ENCODE measurements around the gene CCDC91. TPM values are rescaled to one million over a fixed set of nuclear protein-coding genes. Genes with fewer than 3 reads are reported as not detected.
A peak's percentile ranks its signal among the peaks of the same experiment; 100 is the strongest.

The CCDC91 gene
- total RNA-seq, 1 experiment from 2014 or later: 15.7 TPM

GRCh38 chr12:28190321-28191050 lies at the start of gene CCDC91 (continued):
- TF ChIP-seq, protein P1, sequence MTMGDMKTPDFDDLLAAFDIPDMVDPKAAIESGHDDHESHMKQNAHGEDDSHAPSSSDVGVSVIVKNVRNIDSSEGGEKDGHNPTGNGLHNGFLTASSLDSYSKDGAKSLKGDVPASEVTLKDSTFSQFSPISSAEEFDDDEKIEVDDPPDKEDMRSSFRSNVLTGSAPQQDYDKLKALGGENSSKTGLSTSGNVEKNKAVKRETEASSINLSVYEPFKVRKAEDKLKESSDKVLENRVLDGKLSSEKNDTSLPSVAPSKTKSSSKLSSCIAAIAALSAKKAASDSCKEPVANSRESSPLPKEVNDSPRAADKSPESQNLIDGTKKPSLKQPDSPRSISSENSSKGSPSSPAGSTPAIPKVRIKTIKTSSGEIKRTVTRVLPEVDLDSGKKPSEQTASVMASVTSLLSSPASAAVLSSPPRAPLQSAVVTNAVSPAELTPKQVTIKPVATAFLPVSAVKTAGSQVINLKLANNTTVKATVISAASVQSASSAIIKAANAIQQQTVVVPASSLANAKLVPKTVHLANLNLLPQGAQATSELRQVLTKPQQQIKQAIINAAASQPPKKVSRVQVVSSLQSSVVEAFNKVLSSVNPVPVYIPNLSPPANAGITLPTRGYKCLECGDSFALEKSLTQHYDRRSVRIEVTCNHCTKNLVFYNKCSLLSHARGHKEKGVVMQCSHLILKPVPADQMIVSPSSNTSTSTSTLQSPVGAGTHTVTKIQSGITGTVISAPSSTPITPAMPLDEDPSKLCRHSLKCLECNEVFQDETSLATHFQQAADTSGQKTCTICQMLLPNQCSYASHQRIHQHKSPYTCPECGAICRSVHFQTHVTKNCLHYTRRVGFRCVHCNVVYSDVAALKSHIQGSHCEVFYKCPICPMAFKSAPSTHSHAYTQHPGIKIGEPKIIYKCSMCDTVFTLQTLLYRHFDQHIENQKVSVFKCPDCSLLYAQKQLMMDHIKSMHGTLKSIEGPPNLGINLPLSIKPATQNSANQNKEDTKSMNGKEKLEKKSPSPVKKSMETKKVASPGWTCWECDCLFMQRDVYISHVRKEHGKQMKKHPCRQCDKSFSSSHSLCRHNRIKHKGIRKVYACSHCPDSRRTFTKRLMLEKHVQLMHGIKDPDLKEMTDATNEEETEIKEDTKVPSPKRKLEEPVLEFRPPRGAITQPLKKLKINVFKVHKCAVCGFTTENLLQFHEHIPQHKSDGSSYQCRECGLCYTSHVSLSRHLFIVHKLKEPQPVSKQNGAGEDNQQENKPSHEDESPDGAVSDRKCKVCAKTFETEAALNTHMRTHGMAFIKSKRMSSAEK (CRISPR knock-in tag; IDR thresholded peaks at IDR 0.05; ENCODE audit: borderline replicate concordance): 0 out of 2 replicates have a peak, but pooled peaks have one; percentile 41
- TF ChIP-seq, protein P2, sequence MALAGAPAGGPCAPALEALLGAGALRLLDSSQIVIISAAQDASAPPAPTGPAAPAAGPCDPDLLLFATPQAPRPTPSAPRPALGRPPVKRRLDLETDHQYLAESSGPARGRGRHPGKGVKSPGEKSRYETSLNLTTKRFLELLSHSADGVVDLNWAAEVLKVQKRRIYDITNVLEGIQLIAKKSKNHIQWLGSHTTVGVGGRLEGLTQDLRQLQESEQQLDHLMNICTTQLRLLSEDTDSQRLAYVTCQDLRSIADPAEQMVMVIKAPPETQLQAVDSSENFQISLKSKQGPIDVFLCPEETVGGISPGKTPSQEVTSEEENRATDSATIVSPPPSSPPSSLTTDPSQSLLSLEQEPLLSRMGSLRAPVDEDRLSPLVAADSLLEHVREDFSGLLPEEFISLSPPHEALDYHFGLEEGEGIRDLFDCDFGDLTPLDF (CRISPR knock-in tag; IDR thresholded peaks at IDR 0.05): peak; percentile 51; the same call in 1 of the 2 replicates
- TF ChIP-seq TCF7 (CRISPR knock-in tag; IDR thresholded peaks at IDR 0.05; ENCODE audit: low read depth) (no peak), ZBTB21 (CRISPR knock-in tag; IDR thresholded peaks at IDR 0.05; ENCODE audit: borderline replicate concordance) (no peak), MXD4 (CRISPR knock-in tag; IDR thresholded peaks at IDR 0.05; ENCODE audit: borderline replicate concordance) (no peak), E2F5 (CRISPR knock-in tag; IDR thresholded peaks at IDR 0.05) (no peak; the same call in 1 of the 2 replicates), ZNF232 (CRISPR knock-in tag; IDR thresholded peaks at IDR 0.05) (peak; percentile 47; the same call in 1 of the 2 replicates), PRRX2 (CRISPR knock-in tag; IDR thresholded peaks at IDR 0.05) (no peak), CREM (CRISPR knock-in tag; IDR thresholded peaks at IDR 0.05) (peak; percentile 66; the same call in 1 of the 2 replicates), CREB1 (CRISPR knock-in tag; IDR thresholded peaks at IDR 0.05) (no peak), TEAD1 (CRISPR knock-in tag; IDR thresholded peaks at IDR 0.05) (peak; percentile 23; the same call in 1 of the 2 replicates), SP1 (CRISPR knock-in tag; conservative IDR thresholded peaks at IDR 0.05) (peak; percentile 64), CBFB (CRISPR knock-in tag; IDR thresholded peaks at IDR 0.05; ENCODE audit: low read depth) (no peak), AFF4 (CRISPR knock-in tag; IDR thresholded peaks at IDR 0.05; ENCODE audit: borderline replicate concordance) (no peak), KAT7 (CRISPR knock-in tag; IDR thresholded peaks at IDR 0.05; ENCODE audit: borderline replicate concordance) (peak; percentile 79; the same call in 1 of the 2 replicates), NFATC4 (CRISPR knock-in tag; IDR thresholded peaks at IDR 0.05) (no peak)
- TF ChIP-seq, protein P3, sequence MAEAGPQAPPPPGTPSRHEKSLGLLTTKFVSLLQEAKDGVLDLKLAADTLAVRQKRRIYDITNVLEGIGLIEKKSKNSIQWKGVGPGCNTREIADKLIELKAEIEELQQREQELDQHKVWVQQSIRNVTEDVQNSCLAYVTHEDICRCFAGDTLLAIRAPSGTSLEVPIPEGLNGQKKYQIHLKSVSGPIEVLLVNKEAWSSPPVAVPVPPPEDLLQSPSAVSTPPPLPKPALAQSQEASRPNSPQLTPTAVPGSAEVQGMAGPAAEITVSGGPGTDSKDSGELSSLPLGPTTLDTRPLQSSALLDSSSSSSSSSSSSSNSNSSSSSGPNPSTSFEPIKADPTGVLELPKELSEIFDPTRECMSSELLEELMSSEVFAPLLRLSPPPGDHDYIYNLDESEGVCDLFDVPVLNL (CRISPR knock-in tag; IDR thresholded peaks at IDR 0.05; ENCODE audit: borderline replicate concordance, low read depth): no peak
- TF ChIP-seq, protein P4, sequence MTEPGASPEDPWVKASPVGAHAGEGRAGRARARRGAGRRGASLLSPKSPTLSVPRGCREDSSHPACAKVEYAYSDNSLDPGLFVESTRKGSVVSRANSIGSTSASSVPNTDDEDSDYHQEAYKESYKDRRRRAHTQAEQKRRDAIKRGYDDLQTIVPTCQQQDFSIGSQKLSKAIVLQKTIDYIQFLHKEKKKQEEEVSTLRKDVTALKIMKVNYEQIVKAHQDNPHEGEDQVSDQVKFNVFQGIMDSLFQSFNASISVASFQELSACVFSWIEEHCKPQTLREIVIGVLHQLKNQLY (CRISPR knock-in tag; IDR thresholded peaks at IDR 0.05): no peak
- TF ChIP-seq, protein P5, sequence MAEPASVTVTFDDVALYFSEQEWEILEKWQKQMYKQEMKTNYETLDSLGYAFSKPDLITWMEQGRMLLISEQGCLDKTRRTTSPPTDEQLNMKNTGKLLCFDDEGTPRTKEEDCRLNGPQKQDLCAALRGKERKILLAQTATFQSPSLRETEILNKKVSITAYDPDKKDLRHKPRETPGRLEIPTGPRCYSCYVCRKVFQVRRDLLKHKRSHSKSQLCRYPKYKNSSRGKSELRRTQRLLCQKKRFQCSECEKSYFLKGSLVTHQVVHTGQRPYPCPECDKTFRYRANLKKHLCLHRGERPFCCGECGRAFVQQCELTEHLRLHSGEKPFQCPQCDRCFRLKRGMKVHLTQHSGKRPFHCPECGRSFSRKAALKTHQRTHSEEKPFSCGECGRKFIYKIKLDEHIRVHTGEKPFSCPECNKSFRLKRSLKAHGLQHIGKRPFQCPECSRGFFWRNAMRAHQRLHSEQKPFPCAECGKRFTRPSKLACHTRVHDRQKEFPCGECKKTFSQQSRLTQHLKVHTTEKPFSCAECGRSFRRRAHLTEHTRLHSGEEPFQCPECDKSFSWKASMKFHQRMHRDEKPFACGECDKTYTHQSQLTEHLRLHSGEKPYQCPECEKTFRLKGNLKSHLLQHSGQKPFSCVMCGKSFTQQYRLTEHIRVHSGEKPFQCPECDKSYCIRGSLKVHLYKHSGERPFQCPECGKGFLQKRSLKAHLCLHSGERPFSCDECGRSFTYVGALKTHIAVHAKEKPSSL (CRISPR knock-in tag; conservative IDR thresholded peaks at IDR 0.05): no peak
- TF ChIP-seq, protein P6, sequence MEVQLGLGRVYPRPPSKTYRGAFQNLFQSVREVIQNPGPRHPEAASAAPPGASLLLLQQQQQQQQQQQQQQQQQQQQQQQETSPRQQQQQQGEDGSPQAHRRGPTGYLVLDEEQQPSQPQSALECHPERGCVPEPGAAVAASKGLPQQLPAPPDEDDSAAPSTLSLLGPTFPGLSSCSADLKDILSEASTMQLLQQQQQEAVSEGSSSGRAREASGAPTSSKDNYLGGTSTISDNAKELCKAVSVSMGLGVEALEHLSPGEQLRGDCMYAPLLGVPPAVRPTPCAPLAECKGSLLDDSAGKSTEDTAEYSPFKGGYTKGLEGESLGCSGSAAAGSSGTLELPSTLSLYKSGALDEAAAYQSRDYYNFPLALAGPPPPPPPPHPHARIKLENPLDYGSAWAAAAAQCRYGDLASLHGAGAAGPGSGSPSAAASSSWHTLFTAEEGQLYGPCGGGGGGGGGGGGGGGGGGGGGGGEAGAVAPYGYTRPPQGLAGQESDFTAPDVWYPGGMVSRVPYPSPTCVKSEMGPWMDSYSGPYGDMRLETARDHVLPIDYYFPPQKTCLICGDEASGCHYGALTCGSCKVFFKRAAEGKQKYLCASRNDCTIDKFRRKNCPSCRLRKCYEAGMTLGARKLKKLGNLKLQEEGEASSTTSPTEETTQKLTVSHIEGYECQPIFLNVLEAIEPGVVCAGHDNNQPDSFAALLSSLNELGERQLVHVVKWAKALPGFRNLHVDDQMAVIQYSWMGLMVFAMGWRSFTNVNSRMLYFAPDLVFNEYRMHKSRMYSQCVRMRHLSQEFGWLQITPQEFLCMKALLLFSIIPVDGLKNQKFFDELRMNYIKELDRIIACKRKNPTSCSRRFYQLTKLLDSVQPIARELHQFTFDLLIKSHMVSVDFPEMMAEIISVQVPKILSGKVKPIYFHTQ (CRISPR knock-in tag; IDR thresholded peaks at IDR 0.05): no peak
